Stimulated activated CD8-positive, alpha-beta memory T cell treated with anti-CD3 and anti-CD28 coated beads, Interleukin-7, amount 100 ng/mL, for 24 hours (primary cell): ENCODE results near the gene ZNF420.

ENCODE experiments used
- DNase-seq: peaks from one replicate; pipeline ENCODE4 v3.0.0-alpha.2; 2020; ENCODE audit warnings: low read depth

The ZNF420 gene

GRCh38 chr19:37148214-37148613 lies 70.0 kb downstream of the ZNF420 start:
- DNase-seq: no peak

GRCh38 chr19:37160153-37160552 lies 81.9 kb downstream of the ZNF420 start:
- DNase-seq: no peak

- DNase-seq: no peak
Observed at GRCh38 chr19:37165635-37166034, 87.4 kb downstream of the ZNF420 start.

- DNase-seq: peak; percentile 76
Observed at GRCh38 chr19:37172368-37173366, 94.4 kb downstream of the ZNF420 start, which contains the start of gene ZNF585A. ZNF585A (minus strand) TSS chr19:37172695; CDS start chr19:37169910, 2,785 bp downstream.
